Effector memory CD4-positive, alpha-beta T cell (primary cell): Measurements from ENCODE around the gene SCARB1.

Source experiments
- DNase-seq, 3 donors: peaks; one replicate each; pipeline ENCODE4 v3.0.0-alpha.2; 2020
- H3K27ac ChIP-seq: 2 replicates; pipeline ENCODE4 v1.7.0; 2013; ENCODE audit warnings: mild to moderate bottlenecking, low read length, moderate library complexity; ENCODE audit not compliant: insufficient read depth, poor library complexity, severe bottlenecking
- H3K27me3 ChIP-seq: replicated peaks from 2 replicates; pipeline ENCODE4 v1.7.0; 2013; ENCODE audit warnings: mild to moderate bottlenecking, low read length; ENCODE audit not compliant: insufficient read depth, control insufficient read depth, poor library complexity, severe bottlenecking
- H3K36me3 ChIP-seq: 2 replicates; pipeline ENCODE4 v1.7.0; 2013; ENCODE audit warnings: mild to moderate bottlenecking, low read length, moderate library complexity; ENCODE audit not compliant: control insufficient read depth, insufficient read depth
- H3K4me1 ChIP-seq: 2 replicates; pipeline ENCODE4 v1.7.0; 2013; ENCODE audit warnings: low read length, mild to moderate bottlenecking; ENCODE audit not compliant: control insufficient read depth, insufficient read depth, poor library complexity, severe bottlenecking
- H3K4me3 ChIP-seq: 2 replicates; pipeline ENCODE4 v1.7.0; 2013; ENCODE audit warnings: low read length, low read depth, mild to moderate bottlenecking; ENCODE audit not compliant: insufficient read depth, poor library complexity, severe bottlenecking
- H3K9me3 ChIP-seq: 2 replicates; pipeline ENCODE4 v1.7.0; 2013; ENCODE audit warnings: mild to moderate bottlenecking, low read length, moderate library complexity; ENCODE audit not compliant: control insufficient read depth

SCARB1 gene

DNA sequence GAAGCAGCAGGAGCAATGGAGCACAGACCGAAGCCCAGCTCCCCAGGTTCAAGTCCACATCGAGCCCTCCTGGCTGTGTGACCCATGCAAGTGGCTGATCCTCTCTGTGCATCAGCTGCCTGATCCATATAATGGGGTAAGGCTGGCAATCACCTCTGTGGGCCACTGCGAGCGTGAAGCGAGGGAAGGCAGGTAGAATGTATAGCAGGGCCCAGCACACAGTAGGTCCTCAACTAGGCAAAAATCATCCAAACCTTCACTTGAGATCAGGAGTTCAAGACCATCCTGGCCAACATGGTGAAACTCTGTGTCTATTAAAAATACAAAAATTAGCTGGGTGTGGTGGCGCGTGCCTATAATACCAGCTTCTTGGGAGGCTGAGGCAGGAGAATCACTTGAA, 102.6 kb downstream of the SCARB1 start:
- Histone ChIP-seq H3K36me3 (no peaks in the 10 kb centered on the region), H3K4me3 (no peak overlapping the region), H3K9me3 (peaks cover 4% of the 10 kb centered on the region), H3K27ac (no peak overlapping the region), H3K4me1 (no peaks in the 10 kb centered on the region), H3K27me3 (no peaks in the 10 kb centered on the region)
- no peak for DNase-seq

- Histone ChIP-seq H3K27me3 (no peaks in the 10 kb centered on the region), H3K27ac (no peak overlapping the region), H3K36me3 (no peaks in the 10 kb centered on the region), H3K4me1 (no peaks in the 10 kb centered on the region), H3K9me3 (peaks cover 4% of the 10 kb centered on the region), H3K4me3 (no peak overlapping the region)
- no peak for DNase-seq
Measured at GRCh38 chr12:124760560-124760959, 103.1 kb downstream of the SCARB1 start.

- no peak for DNase-seq
- no peak overlapping the region for H3K4me3 ChIP-seq
- no peak overlapping the region for H3K27ac ChIP-seq
- no peaks in the 10 kb centered on the region for H3K36me3 ChIP-seq
- H3K4me1 ChIP-seq, result no peaks in the 10 kb centered on the region
- H3K27me3 ChIP-seq, result no peaks in the 10 kb centered on the region
- H3K9me3 ChIP-seq, result peaks cover 2% of the 10 kb centered on the region
Measured at GRCh38 chr12:124759841-124760503, 103.7 kb downstream of the SCARB1 start.

- no peaks in the 10 kb centered on the region for H3K4me1 ChIP-seq
- no peak overlapping the region for H3K4me3 ChIP-seq
- no peaks in the 10 kb centered on the region for H3K36me3 ChIP-seq
- H3K27me3 ChIP-seq, result no peaks in the 10 kb centered on the region
- no peak overlapping the region for H3K27ac ChIP-seq
- no peaks in the 10 kb centered on the region for H3K9me3 ChIP-seq
- no peak for DNase-seq
Measured at GRCh38 chr12:124758266-124759220, 105.1 kb downstream of the SCARB1 start.

DNA sequence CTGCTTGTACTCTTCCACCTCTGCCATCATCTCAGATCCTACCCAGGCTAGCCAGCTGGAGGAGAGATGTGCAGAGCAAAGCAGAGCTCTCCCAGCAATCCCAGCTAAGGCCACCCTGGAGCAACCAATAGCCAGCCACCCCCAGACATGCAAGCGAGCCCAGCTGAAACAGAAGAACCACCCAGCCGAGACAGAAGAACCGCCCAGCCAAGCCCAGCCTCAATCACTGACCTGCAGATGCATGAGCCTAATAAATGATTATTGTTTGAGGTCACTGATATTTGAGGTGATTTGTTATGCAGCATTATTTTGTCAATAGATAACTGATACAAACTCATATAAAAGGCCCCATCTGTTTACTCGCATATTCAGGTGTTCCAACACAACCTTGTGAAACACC, 106.3 kb downstream of the SCARB1 start:
- DNase-seq, result no peak
- H3K4me1 ChIP-seq, result no peaks in the 10 kb centered on the region
- no peak overlapping the region for H3K27ac ChIP-seq
- H3K4me3 ChIP-seq, result no peak overlapping the region
- no peaks in the 10 kb centered on the region for H3K36me3 ChIP-seq
- no peaks in the 10 kb centered on the region for H3K27me3 ChIP-seq
- no peaks in the 10 kb centered on the region for H3K9me3 ChIP-seq

DNA sequence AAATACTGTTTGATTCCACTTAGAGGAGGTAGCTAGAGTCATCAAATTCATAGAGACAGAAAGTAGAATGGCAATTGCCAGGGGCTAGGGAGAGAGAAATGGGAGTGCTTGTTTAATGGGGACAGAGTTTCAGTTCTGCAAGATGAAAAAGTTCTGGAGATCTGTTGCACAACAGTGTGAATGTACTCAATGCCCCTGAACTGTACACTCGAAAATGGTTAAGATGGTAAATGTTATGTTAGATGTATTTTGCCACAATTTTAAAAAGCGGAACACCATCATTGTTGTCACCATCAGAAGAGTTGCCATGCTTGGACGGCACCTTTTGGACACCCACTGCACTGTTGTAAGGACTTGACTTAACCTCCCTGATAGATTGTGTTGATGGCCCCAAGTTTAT, 106.9 kb downstream of the SCARB1 start:
- no peak overlapping the region for H3K4me3 ChIP-seq
- no peaks in the 10 kb centered on the region for H3K9me3 ChIP-seq
- H3K27ac ChIP-seq, result no peak overlapping the region
- no peak for DNase-seq
- no peaks in the 10 kb centered on the region for H3K4me1 ChIP-seq
- no peaks in the 10 kb centered on the region for H3K36me3 ChIP-seq
- no peaks in the 10 kb centered on the region for H3K27me3 ChIP-seq

GRCh38 chr12:124756166-124756565, 107.5 kb downstream of the SCARB1 start:
- DNase-seq, result no peak
- Histone ChIP-seq H3K27ac (no peak overlapping the region), H3K4me3 (no peak overlapping the region), H3K36me3 (no peaks in the 10 kb centered on the region), H3K4me1 (no peaks in the 10 kb centered on the region), H3K27me3 (no peaks in the 10 kb centered on the region), H3K9me3 (no peaks in the 10 kb centered on the region)

DNA sequence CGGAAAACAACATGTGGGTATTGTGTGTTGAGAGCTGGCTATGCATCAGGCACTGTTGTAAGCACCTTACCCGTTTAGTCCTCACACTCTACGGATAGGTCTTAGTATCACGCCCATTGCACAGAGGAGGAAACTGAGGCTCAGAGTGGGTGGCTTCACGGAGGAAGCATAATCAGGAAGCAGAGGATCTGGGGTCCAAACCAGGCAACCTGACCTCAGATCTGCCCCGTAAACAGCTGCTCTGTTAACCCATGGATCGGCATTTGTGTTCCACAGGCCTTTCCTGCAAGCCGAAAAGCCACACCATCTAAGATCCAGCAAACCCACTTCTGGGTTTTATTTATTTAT, 107.9 kb downstream of the SCARB1 start:
- Histone ChIP-seq H3K4me3 (no peak overlapping the region), H3K27me3 (no peaks in the 10 kb centered on the region), H3K4me1 (no peaks in the 10 kb centered on the region), H3K36me3 (no peaks in the 10 kb centered on the region), H3K9me3 (no peaks in the 10 kb centered on the region), H3K27ac (no peak overlapping the region)
- no peak for DNase-seq

DNA sequence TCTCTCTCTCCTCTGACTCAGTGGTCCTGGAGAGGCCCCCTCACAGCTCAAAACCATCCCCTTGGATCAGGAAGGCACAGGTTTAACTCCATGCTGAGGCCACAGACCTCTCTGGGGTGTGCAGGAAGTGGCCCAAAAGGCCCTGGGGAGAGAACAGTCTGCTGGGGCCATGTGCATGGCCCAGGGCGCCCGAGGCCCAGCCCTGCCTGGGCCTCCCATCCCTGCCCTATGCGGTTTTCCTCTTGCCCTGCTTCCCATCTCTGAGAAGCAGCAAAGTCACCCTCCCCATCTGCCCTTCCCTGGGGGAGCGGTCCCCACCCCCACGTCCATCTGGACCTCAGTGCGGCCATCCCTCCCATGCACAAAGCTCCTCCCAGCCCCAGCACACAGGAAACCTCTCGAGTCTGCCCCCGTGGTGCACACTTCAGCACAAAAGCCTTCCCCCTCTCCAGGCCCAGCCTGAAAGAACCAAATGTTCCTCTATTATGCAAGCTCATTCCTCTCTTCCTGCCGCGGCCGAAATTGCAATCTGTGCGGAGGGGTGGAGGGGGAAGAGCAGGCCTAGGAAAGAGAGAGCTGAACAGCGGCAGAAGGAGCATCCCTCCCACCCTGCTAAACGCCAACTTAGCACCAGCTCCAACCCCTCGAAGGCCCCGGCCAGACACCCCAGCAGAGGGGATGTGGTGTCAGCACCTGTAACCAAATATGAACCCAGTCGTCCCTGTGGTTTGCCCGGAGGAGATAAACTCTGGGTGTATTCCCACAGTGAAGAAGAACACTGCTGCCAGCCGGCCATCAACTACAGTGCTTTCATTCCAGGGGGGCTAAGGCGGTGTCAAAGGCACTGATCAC, 108.5 kb downstream of the SCARB1 start:
- H3K36me3 ChIP-seq, result no peaks in the 10 kb centered on the region
- no peaks in the 10 kb centered on the region for H3K9me3 ChIP-seq
- no peaks in the 10 kb centered on the region for H3K27me3 ChIP-seq
- H3K4me1 ChIP-seq, result no peaks in the 10 kb centered on the region
- H3K4me3 ChIP-seq, result no peak overlapping the region
- DNase-seq, result no peak
- H3K27ac ChIP-seq, result no peak overlapping the region
